K562 (cell line): Measurements from ENCODE around the gene RNF168. TPM values are rescaled to one million over a fixed set of nuclear protein-coding genes. Genes with fewer than 3 reads are reported as not detected.

Source experiments
- HLTF ChIP-seq: fragments of 450-650 bp; IDR thresholded peaks from 2 replicates; pipeline ENCODE4 v1.6.1; 2016
- MAFG ChIP-seq: fragments of 450-650 bp; conservative IDR thresholded peaks from 2 replicates; pipeline ENCODE4 v1.6.1; 2016; ENCODE audit warnings: missing genetic modification characterization, missing compliant biosample characterization
- polyA plus RNA-seq, 8 experiments: library from polyadenylated mRNA; depleted of rRNA in 4 of 8; stranded (reverse) in 5 of 8; unstranded in 3 of 8; fragments of >200 nt; fragmentation: Nextera tagmentation in 2 of 8; fragmentation: Illumina TruSeq in 1 of 8; extraction: Ambion mirVana in 2 of 8; extraction: Trizol in 1 of 8; gene quantifications; 2 replicates each; pipeline versions ENCODE4 v1.2.1 to v1.2.3, GENCODE V29; 2011 to 2014; ENCODE audit warnings: inconsistent platforms in 1 of 8, missing spikeins in 1 of 8
- total RNA-seq, 7 experiments: library from RNA; depleted of rRNA in 6 of 7; stranded (reverse); fragments of >200 nt in 6 of 7; fragmentation: Illumina TruSeq in 2 of 7; extraction: Trizol in 2 of 7; gene quantifications; 2 replicates each; pipeline versions ENCODE4 v1.2.1 to v1.2.3, GENCODE V29; 2011 to 2021; ENCODE audit warnings: low replicate concordance in 1 of 7
- TF ChIP-seq, protein P1 (sequence below): fragments of 250-450 bp; sonication (Bioruptor Pico); IDR thresholded peaks from 2 replicates; pipeline ENCODE4 v1.4.0; 2020
- TF ChIP-seq, protein P2 (sequence below): fragments of 450-650 bp; IDR thresholded peaks from 2 replicates; pipeline ENCODE4 v1.6.1; 2018; ENCODE audit not compliant: partially characterized antibody

RNF168 gene
- total and polyA plus RNA-seq, 9 of the 15 experiments (the other 6 are each of a cell fraction or from before 2014, with no cell fraction given) = 6.0 to 32.1 (median 16.6) TPM

DNA sequence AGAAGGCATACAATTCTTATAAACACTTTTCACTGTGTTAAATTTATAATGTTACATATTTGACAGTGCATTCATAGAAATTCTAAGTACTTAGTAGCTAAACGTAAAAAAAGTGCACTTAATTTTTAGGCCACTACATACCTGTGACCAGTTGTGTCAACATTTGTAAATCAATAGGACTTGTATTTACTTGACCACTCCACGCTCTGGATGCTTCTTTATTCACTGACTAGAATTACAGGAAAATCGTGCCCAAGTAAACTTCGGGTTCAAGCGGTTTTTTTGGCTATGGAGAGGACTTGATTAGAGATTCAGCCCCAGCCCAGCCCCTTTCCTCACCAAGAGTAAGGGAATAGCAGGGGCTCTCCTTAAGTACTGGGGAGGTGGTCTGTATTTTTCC, 43.0 kb upstream of the RNF168 start (continued):
- TF ChIP-seq, protein P1, sequence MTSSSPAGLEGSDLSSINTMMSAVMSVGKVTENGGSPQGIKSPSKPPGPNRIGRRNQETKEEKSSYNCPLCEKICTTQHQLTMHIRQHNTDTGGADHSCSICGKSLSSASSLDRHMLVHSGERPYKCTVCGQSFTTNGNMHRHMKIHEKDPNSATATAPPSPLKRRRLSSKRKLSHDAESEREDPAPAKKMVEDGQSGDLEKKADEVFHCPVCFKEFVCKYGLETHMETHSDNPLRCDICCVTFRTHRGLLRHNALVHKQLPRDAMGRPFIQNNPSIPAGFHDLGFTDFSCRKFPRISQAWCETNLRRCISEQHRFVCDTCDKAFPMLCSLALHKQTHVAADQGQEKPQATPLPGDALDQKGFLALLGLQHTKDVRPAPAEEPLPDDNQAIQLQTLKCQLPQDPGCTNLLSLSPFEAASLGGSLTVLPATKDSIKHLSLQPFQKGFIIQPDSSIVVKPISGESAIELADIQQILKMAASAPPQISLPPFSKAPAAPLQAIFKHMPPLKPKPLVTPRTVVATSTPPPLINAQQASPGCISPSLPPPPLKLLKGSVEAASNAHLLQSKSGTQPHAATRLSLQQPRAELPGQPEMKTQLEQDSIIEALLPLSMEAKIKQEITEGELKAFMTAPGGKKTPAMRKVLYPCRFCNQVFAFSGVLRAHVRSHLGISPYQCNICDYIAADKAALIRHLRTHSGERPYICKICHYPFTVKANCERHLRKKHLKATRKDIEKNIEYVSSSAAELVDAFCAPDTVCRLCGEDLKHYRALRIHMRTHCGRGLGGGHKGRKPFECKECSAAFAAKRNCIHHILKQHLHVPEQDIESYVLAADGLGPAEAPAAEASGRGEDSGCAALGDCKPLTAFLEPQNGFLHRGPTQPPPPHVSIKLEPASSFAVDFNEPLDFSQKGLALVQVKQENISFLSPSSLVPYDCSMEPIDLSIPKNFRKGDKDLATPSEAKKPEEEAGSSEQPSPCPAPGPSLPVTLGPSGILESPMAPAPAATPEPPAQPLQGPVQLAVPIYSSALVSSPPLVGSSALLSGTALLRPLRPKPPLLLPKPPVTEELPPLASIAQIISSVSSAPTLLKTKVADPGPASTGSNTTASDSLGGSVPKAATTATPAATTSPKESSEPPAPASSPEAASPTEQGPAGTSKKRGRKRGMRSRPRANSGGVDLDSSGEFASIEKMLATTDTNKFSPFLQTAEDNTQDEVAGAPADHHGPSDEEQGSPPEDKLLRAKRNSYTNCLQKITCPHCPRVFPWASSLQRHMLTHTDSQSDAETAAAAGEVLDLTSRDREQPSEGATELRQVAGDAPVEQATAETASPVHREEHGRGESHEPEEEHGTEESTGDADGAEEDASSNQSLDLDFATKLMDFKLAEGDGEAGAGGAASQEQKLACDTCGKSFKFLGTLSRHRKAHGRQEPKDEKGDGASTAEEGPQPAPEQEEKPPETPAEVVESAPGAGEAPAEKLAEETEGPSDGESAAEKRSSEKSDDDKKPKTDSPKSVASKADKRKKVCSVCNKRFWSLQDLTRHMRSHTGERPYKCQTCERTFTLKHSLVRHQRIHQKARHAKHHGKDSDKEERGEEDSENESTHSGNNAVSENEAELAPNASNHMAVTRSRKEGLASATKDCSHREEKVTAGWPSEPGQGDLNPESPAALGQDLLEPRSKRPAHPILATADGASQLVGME (CRISPR knock-in tag) = no peak
- TF ChIP-seq, protein P2, sequence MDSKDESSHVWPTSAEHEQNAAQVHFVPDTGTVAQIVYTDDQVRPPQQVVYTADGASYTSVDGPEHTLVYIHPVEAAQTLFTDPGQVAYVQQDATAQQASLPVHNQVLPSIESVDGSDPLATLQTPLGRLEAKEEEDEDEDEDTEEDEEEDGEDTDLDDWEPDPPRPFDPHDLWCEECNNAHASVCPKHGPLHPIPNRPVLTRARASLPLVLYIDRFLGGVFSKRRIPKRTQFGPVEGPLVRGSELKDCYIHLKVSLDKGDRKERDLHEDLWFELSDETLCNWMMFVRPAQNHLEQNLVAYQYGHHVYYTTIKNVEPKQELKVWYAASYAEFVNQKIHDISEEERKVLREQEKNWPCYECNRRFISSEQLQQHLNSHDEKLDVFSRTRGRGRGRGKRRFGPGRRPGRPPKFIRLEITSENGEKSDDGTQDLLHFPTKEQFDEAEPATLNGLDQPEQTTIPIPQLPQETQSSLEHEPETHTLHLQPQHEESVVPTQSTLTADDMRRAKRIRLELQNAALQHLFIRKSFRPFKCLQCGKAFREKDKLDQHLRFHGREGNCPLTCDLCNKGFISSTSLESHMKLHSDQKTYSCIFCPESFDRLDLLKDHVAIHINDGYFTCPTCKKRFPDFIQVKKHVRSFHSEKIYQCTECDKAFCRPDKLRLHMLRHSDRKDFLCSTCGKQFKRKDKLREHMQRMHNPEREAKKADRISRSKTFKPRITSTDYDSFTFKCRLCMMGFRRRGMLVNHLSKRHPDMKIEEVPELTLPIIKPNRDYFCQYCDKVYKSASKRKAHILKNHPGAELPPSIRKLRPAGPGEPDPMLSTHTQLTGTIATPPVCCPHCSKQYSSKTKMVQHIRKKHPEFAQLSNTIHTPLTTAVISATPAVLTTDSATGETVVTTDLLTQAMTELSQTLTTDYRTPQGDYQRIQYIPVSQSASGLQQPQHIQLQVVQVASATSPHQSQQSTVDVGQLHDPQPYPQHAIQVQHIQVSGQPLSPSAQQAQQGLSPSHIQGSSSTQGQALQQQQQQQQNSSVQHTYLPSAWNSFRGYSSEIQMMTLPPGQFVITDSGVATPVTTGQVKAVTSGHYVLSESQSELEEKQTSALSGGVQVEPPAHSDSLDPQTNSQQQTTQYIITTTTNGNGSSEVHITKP = no peak
- TF ChIP-seq HLTF = no peak
- TF ChIP-seq MAFG (tag) = no peak
